HT-29 (cell line): Measurements from ENCODE around the gene GPC2. TPM values are rescaled to one million over a fixed set of nuclear protein-coding genes. Genes with fewer than 3 reads are reported as not detected.
A peak's percentile ranks its signal among the peaks of the same experiment; 100 is the strongest.

Source experiments
- DNase-seq: peaks from one replicate; pipeline ENCODE4 v3.0.0-alpha.2; 2015; ENCODE audit warnings: low spot score
- total RNA-seq: library from RNA; depleted of rRNA; stranded (reverse); fragments of >200 nt; shearing (Covaris generic); gene quantifications from 2 replicates; pipeline ENCODE4 v1.2.3, GENCODE V29; 2014

GPC2 gene
- total RNA-seq, 1 experiment from 2014 or later = 4.2 TPM

DNA sequence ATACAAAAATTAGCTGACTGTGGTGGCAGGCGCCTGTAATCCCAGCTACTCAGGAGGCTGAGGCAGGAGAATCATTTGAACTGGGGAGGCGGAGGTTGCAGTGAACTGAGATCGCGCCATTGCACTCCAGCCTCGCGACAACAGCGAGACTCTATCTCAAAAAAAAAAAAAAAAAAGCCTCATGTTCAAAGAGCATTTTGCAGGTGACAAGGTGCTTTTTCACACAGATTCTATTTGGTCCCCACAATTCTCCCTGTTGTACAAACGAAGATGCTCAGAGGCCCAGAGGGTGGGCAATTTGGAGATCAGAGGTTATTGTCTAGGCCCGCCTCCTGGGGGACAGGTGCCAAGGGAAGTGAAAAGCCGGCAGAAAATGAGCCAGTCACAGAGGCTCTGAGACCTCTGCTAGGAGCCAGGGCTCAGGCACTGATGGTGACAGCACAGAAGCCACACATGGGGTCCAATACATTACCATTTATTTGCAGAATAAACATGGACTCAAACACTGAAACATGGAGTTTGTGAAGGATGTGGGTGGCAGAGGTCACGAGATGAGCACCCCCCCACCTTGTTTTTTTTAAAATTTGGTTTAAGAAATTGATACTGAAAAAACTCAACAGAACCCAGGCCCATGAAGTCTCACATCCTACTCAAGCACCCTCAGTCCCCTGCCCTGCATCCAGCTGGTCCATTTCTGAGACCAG is 7.9 kb downstream of the GPC2 start:
- no peak for DNase-seq

DNA sequence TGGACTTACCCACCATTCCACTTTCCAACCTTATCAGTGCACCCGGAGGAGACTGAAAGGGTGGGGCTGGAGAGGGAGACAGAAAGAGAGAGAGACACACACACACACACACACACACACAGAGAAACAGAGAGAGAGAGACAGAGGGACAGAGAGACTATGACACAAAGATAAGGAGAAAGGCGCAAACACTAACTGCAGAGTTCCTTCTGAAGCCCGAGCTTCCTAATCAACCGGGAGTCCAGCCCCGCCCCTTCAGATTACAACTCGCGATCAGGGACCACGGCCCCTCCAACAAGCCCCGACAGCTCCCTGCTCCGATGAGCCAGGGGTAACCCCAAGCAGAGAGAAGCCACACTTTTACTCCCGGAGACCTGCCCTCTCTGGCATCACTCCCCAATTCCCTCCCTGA is 9.3 kb downstream of the GPC2 start:
- no peak for DNase-seq

DNA sequence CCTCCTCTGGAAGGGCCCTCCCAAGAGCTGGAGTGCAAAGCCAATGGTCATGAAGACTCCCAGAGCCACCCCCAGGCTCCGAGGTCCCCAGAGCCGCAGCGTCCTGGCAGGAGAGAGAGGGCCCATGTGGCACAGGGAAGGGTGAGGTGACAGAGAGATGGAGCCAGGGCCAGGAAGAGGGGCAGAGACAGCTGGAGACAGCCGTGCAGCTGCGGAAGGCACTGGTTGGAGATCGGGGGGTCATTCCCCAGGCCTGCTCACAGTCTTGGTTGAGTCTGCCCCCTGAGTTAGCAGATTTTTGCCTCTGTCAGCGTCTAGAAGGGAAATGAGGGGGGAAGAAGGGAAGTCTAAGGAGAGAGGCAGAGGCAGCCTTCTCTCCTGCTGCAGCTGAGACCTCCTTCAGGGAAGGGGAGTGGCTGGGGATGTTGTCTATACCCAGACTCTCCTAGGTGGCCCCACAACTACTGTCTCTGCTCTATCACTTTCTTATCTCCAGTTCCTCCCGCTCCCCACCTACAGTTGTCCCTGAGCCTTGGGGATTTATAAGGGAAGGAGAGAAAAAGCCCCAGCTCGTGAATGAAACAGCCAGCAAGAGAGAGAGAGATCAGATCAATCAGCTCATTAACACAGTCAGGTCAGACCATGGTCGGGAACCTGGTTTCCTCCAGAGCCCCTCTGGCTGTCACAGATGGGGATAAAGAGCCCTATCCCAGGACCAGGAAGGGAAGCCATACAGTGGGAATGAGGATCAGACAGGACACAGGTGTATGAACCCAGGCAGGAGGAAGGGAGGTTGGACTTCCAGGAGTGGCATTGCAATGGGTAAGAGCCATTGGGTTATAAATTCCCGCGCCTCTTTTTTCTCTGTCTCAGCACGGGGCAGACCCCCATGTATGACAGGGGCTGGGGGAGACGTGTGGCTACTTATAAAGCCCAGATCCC is 9.9 kb downstream of the GPC2 start:
- no peak for DNase-seq

DNA sequence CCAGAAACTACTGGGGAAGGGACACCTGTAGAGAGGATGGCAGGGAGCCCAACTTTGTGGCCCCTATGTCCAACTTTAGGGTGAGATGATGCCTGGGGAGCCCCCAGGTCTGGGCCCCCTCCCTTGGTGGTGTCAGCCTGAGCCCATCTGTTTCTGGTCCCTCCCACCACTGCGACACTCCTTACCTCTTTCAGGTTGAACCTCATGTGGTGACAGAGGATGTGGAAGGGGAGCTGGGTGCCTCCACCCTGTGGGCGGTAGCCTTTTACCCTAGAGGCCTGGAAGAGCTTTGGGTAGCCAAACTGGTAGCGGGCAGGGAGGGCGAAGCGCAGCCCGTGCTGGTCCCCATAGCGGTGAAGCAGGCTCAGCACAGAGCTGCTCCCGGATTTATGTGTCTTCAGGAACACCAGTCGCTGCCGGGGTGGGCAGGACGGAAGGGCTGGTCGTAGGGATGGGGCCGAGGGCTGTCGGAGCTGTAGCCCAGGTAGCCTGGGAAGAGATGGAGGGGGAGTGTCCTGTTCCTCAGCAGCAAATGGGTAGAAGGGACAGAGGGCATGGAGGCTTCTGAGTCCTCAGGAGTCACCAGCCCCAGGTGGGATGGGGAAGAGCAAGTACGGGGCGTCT is 10.8 kb downstream of the GPC2 start:
- no peak for DNase-seq

DNA sequence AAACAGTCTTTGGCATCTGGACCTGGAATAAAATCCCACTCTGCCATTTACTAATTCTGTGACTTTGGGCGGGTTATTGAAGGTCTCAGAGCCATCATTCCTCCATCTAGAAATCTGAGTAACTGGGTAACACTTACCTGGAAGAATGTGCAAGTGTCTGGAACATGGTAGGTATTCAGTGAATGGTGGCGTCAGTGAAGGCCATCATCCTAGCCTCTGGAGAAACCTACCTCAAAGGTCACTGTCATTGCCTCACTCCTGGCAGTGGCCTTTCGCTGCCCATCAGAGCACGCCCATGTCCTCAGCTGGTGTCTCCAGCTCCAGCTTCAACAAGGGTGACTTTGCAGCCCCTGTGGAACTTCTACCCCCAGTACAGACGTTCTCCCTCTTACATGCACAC is 13.3 kb downstream of the GPC2 start:
- no peak for DNase-seq

DNA sequence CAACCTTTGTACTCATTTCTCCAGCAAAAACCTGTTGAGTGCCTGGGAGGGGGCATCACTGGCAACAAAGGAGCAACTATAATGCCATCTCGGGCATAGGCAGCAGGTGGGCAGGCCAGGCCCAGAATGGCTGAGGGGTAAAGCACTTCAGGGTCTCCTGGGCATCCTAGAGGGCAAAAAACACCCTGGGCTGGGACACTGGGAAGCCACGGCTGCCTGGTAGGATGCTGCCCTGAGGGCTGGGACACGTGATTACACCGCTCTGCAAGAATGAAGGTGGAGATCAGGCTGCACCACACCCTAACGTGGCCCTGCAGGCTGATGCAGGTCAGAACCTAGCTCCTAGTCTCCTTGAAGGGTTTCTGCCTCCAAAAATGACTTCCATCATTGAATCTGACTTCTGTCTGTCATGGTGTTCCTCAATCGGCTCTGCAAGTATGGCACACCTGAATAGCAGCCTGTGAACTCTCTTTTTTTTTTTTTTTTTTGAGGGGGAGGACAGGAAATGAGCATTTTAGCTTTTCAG is 14.1 kb downstream of the GPC2 start:
- DNase-seq = peak; percentile 42

DNA sequence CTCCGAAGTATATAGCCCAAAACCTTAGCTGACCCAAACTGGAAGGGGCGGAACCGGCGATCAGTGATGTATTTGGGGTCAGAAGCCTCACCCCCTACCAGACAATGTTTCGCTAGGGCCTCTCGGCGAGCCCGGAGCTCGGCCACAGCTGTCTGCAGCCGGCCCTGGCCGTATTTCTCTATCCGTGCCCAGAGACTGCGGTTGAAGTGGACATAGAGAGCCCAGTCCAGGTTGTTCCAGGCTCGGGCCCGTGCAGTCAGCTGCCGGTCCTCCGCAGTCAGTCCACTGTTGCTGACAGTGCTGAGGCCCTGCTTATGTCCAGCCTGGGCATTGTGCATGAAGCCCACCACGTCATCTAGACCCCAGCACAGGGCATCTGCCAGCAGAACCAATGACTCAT is 17.1 kb downstream of the GPC2 start:
- no peak for DNase-seq

DNA sequence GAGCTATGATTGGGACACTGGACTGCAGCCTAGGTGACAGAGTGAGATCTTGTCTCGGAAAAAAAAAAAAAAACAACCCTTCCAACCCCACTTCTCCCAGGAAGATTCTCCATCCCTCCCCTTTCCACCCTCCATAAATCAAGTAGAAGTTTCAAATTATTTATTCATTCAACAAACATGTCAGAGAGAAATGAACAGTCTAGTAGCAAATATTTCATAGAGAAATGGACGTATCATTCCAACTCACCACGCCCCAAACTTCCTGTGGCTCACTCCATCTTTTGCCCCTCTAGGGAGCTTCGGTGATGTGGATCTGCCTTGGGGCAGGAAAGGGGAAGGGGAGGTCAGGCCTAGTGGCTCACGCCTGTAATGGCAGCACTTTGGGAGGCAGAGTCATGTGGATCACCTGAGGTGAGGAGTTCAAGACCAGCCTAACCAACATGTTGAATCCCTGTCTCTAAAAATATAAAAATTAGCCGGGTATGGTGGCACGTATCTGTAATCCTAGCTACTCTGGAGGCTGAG is 18.0 kb downstream of the GPC2 start:
- no peak for DNase-seq

DNA sequence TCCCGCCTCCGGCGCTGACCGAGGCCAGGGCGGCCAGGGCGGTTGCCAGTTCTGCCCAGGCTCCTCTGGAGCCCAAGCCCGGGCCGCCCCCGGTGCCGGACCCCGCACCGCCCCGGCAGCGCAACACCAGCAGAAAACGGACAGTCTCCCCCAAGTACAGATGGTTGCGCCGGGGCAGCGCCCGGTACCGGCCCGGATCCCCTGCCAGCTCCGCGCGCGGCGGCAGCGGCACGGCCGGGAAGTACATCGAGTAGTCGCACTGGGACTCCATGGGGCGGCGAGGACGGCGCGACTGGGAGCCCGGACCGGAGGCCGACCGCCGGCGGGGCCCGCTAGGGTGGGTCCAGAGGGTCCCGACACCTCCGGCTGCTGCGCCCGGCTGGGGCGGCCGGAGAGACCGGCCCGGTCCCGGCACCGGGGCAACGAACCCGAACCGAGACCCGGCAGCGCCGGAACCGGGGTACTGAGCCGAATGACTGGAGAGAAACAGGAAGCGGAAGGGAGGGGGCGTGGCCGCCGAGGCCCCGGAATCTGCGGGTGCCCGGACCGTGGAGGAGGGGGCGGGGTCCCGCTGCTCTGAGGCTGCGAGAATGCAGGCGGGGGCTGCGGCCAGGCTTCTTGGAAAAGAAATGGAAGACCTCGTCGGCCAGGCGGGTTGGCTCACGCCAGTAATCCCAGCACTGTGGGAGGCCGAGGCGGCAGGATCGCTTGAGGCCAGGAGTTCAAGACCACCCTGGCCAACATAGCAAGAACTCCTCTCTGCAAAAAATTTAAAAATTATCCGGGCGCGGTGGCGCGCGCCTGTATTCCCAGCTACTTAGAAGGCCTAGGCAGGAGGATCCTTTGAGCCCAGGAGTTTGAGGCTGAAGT is 18.7 kb downstream of the GPC2 start, which contains the start of gene TRAPPC14:
Gene TRAPPC14 (minus strand): TSS at position 495 of the 870 bp plus-strand sequence. CDS start 224 bp downstream, at position 271.
- DNase-seq = peak; percentile 87

DNA sequence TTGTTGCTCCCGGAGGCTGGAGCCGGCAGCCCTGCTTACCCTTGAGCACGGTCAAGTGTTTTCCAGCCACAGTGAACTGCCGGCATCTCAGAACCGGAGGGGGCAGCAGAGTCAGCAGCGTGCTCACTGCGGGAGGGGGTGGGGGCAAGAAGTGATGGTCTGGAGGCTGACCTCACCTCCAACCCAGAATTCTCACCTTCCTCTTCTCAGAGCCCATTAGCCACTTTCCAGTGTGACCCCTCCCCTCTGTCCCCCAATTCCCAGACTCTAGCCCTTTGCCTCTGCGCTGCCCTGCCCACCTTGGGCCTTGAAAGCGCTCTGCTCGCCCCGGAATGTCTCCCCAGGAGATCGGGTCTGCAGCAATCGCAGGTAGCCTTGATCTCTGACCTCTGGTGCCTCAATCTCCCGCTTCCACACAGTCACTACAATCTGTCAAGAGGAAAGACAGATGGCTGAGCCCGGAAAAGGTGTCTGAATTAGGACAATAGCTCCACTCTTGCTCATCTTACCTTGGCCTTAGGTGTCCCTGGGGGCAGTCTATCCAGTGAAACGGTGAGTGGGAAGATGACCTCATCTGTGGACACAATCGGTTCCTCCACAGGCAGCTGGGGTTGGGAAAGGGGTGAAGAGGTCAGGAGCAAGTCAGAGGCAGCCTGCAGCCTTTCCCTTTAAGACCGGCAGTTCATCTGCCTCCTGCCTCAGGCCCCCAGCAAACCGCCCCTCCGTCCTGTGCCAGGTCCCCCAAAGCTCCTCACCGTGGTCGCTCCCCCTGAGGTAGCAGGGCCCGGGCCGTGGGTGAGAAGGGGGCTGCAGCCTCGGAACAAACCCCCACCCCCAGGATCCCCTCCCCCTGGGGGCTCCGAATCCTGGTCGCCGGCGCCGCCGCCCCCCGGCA is 19.6 kb downstream of the GPC2 start:
- DNase-seq = peak; percentile 60

DNA sequence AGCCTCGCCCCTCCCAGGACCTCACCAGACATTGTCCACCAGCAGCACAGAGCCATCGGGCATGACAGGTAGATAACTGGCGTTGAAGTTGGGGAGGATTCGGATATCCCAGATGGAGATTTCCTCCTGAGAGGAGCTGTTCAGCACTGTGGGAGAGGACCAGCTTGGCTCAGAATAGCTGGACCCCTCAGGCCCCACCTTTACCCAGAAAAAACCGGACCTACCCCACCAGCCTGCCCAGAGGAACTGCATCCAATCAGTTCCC is 20.2 kb downstream of the GPC2 start:
- DNase-seq = no peak

DNA sequence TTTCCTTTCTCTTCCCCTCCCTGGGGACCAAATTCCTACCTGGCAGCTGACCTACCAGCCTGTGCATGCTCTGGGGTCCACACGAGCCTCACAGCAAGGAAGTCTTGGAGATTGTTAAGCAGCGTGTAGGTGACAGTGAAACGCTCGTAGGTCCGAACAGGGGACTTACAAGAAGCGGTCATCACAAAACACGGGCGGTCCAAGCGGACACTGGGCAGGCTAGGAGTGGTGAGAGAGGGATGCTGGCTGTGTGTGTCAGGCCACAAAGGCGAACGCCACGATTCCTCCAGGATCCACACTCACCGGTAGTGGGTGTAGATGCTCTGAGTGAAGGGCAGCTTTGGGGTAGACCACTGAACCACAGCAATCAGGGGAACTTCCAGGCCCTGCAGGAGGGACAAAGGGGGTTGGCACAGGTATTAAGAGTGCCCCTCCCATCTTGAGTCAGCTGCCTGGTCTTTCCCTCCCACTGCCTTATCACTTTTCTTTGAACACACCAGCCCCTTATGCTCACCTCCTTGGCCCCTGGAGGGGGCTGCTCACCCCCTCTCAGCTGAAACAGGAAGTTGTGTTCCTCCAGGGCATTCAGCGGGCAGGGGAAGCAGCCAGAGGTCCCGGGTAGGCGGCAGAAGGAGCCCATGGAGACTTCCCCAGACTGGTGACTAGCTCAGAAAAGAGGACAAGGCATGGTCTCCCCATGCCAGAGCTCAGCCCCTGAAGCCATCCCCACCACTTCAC is 20.7 kb downstream of the GPC2 start:
- no peak for DNase-seq

DNA sequence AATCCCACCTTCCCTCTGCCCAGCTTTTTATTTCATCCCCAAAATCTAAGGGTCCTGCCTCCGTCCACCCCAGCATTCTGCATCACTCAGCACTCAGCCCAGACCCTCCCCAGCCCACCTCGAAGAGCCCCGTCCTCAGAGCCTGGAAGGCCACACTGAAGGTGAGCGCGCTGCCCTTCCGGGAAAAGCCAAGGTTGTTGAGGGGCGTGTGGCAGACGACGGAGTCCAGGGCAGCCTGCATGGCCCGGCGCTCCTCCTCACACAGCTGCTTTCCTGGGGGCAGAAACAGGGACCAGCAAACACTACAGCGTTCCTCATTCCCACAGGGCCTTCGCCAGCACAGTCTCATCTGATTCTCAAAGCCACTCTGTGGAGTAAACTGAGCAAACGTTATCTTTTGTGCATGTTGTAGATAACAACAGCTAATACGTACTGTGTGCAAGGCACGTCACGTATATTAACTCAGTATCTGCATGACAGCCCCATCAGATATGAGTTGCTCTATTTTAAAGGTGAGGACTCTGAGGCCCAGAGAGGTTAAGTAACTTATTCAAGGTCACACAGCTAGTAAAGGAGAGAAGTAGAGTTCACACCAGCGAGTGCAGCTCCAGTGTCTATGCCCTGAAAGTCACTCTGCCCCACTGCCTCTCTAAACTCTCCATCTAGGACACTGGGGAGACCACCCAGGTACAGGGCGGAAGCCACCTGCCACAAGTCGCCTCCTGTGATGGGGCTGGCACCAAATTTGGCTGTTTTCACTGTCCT is 21.4 kb downstream of the GPC2 start:
- no peak for DNase-seq

DNA sequence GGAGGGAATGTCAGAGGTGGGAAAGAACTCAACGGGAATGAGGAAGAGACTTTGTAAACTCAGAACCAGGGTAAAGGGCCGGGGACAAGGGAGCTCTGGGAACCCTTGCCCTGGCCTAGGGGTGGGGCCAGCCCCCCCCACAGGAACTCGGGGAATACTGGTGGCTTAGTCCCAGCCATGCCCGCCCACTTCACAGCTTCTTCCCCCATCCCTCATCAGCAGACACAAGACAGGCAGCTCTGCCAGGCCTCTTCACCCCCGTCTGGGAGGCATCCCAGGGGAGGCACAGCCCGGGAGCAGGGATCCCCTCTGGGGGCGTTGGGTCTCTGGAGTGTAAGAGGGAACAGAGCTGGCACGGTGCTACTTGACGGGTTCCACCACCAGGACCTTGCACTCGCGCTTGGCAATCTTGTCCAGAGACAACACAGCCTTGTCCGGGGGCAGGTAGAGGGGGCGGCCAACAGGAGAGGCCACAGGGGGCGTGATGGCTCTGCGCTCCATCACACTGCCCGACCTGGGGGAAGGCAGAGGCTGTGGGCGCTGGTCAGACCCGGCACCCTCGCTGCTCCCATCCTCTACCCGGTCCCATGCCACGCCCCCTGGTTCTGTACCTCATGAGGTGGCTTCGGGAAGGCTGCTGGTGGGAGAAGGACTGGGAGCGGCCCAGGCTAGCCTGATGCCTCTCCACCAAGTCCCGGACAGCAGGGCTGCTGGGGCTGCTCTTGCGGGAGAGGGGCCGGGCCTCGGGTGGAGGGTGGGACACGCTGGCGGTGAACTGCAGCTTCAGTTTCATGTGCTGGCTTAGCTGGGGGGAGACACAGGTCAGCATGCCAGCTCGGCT is 22.3 kb downstream of the GPC2 start:
- DNase-seq = peak; percentile 81

DNA sequence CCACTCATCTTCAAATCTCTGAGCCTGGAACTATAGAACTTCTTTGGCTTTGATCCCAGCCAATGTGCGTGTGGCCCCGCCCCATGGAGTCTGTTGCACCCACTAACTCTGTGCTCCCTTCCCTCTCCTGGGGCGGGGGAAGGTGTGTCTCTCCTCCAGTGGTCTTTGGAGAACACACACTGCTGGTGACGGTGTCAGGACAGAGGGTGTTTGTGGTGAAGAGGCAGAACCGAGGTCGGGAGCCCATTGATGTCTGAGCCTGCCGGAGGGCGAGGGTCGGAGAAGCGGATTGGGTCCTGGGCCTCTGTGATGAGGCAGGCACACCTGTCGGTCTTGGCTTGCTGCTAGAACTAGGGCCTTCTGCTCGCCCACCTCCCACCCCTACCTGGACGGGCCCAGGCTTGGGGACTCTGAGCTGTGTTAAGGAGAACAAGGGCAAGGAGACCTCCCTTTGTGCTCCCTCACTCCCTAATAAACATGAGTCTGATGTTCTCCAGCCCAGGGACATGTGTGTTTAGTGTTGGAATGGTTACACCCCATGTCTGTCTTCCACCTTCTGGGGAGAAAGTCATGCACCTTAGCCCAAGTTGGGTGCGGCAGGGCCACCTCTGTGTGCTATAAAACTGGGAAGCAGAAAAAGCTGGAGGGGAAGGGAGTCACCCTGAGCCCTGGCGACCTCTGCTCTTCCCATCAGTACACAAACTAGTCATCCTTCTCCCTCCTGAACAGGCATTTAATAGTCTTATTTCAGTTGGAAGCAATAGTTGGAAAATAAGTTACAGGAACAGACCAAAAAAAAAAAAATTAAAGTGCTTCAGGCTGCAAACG is 23.3 kb downstream of the GPC2 start:
- peak; percentile 44 for DNase-seq

DNA sequence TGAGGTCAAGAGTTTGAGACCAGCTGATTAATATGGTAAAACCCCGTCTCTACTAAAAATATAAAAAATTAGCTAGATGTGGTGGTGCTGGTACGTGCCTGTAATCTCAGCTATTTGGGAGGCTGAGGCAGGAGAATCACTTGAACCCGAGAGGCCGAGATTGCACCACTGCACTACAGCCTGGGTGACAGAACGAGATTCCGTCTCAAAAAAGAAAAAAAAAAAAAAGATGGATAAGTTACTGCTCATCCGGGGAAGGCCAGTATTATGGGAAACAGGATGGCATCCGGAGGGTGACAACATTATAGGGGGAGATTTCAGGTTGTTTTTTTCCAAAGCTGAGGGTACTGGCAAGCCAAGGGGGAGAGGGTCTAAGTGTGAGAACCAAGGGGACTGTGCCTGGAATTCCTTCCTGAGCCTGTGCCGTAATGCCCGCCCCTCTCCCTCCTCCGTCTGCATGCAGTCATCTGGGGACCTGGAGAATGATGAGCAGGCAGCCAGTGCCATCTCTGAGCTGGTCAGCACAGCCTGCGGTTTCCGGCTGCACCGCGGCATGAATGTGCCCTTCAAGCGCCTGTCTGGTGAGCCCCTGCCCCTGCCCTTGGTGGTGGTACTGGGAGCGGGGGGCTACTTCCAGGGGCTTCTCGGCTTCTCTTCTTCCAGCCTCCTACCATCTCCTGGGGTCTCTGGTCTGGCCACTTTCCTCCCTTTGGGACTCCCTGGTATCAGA is 24.1 kb downstream of the GPC2 start:
- DNase-seq = no peak
